ENCODE results near the gene PRDM2. TPM values are rescaled to one million over a fixed set of nuclear protein-coding genes. Genes with fewer than 3 reads are reported as not detected.

The PRDM2 gene
- total RNA-seq, 1 donor: 12.7 TPM

DNA sequence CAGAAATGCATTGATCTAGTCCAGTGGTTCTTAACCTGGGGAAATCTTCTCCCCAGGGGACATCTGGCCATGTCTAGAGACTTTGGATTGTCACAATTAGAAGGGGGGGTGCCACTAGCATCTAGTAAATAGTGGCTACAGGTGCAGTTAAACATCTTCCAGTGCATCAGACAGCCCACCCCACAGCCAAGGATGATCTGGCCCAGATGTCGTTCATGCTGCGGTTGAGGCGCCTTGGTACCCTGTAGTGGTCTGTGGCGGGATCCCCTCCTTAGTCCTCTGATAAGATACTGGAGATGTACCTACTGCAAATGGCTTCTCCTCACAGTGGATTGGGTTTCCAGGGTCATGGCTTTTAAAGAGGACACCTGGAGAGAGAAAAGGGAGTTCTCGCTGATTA lies 69.8 kb downstream of the PRDM2 start:
- H3K4me3 ChIP-seq (ENCODE audit: insufficient read depth, low read length): no peak overlapping the region
- TF ChIP-seq, protein P1, sequence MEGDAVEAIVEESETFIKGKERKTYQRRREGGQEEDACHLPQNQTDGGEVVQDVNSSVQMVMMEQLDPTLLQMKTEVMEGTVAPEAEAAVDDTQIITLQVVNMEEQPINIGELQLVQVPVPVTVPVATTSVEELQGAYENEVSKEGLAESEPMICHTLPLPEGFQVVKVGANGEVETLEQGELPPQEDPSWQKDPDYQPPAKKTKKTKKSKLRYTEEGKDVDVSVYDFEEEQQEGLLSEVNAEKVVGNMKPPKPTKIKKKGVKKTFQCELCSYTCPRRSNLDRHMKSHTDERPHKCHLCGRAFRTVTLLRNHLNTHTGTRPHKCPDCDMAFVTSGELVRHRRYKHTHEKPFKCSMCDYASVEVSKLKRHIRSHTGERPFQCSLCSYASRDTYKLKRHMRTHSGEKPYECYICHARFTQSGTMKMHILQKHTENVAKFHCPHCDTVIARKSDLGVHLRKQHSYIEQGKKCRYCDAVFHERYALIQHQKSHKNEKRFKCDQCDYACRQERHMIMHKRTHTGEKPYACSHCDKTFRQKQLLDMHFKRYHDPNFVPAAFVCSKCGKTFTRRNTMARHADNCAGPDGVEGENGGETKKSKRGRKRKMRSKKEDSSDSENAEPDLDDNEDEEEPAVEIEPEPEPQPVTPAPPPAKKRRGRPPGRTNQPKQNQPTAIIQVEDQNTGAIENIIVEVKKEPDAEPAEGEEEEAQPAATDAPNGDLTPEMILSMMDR (IDR thresholded peaks at IDR 0.05; ENCODE audit: extremely low read depth, low read depth, low read length): no peak
- peaks cover 90% of the 10 kb centered on the region for H3K79me2 ChIP-seq (ENCODE audit: insufficient read depth, low read length)
- H3K36me3 ChIP-seq (ENCODE audit: insufficient read depth, low read length): peaks cover 14% of the 10 kb centered on the region
- no peaks in the 10 kb centered on the region for H3K9me3 ChIP-seq (ENCODE audit: low read depth, low read length)
- H3K4me2 ChIP-seq (ENCODE audit: insufficient read depth, low read length): no peak overlapping the region
- peaks cover 57% of the 10 kb centered on the region for H4K20me1 ChIP-seq (ENCODE audit: insufficient read depth, low read length)
- H3K27me3 ChIP-seq (ENCODE audit: insufficient read depth, low read length): no peaks in the 10 kb centered on the region
- no peak overlapping the region for H2AFZ ChIP-seq (ENCODE audit: low read length)
- H3K4me1 ChIP-seq (ENCODE audit: insufficient read depth, low read length): peaks cover 28% of the 10 kb centered on the region
- no peak for DNase-seq (ENCODE audit: insufficient read length, low spot score, missing footprints)
- H3K27ac ChIP-seq (ENCODE audit: low read depth, low read length): no peak overlapping the region

DNA sequence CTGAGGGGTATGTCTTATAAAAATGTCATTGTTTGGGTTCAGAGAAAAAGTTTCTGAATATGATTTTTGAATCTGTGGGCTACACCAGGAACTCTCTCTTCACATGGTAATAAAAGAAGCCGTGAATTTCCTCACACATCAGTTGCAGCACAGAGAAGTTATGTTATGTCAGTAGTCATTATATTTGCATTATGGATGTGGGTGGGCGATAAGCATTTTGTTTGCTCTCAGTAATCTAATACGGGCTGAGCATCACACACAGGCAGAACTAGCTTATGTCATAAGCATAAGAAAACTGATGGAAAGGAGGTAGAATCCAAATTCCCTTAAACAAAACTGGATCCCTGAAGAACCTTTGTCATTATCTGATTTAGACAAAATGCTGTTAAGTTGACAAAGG lies 70.8 kb downstream of the PRDM2 start:
- Histone ChIP-seq H3K27me3 (ENCODE audit: insufficient read depth, low read length) (no peaks in the 10 kb centered on the region), H3K79me2 (ENCODE audit: insufficient read depth, low read length) (peaks cover 90% of the 10 kb centered on the region), H3K36me3 (ENCODE audit: insufficient read depth, low read length) (peaks cover 16% of the 10 kb centered on the region), H3K4me3 (ENCODE audit: insufficient read depth, low read length) (no peak overlapping the region), H4K20me1 (ENCODE audit: insufficient read depth, low read length) (peaks cover 56% of the 10 kb centered on the region), H3K4me1 (ENCODE audit: insufficient read depth, low read length) (peaks cover 34% of the 10 kb centered on the region), H3K27ac (ENCODE audit: low read depth, low read length) (no peak overlapping the region), H3K9me3 (ENCODE audit: low read depth, low read length) (no peaks in the 10 kb centered on the region), H2AFZ (ENCODE audit: low read length) (no peak overlapping the region), H3K4me2 (ENCODE audit: insufficient read depth, low read length) (no peak overlapping the region)
- DNase-seq (ENCODE audit: insufficient read length, low spot score, missing footprints): peak; percentile 59
- TF ChIP-seq, protein P1 (IDR thresholded peaks at IDR 0.05; ENCODE audit: extremely low read depth, low read depth, low read length): no peak

DNA sequence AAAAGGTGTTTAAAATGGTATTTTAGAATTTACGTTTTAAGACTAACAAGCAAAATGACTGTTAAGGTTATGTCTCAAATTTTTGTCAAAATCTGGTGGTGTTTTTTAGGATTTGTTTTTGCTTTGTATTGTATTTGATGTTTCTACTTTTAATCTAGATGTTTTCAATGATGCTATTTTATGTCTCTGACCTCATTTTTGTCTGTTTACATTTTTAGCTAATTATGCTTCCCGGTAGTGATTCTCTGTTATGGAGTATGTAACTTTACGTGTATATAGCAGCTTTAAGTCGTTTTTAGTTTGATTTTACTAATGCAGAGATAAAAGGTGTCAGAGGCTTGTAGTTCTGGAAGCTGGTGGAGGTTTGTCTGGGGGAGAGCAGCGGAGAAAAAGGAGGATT lies 71.8 kb downstream of the PRDM2 start:
- peaks cover 49% of the 10 kb centered on the region for H4K20me1 ChIP-seq (ENCODE audit: insufficient read depth, low read length)
- peaks cover 24% of the 10 kb centered on the region for H3K4me1 ChIP-seq (ENCODE audit: insufficient read depth, low read length)
- peaks cover 25% of the 10 kb centered on the region for H3K36me3 ChIP-seq (ENCODE audit: insufficient read depth, low read length)
- H3K9me3 ChIP-seq (ENCODE audit: low read depth, low read length): no peaks in the 10 kb centered on the region
- no peak overlapping the region for H3K4me2 ChIP-seq (ENCODE audit: insufficient read depth, low read length)
- H3K79me2 ChIP-seq (ENCODE audit: insufficient read depth, low read length): peaks cover 90% of the 10 kb centered on the region
- no peak for DNase-seq (ENCODE audit: insufficient read length, low spot score, missing footprints)
- TF ChIP-seq, protein P1 (IDR thresholded peaks at IDR 0.05; ENCODE audit: extremely low read depth, low read depth, low read length): no peak
- H3K27ac ChIP-seq (ENCODE audit: low read depth, low read length): no peak overlapping the region
- H3K27me3 ChIP-seq (ENCODE audit: insufficient read depth, low read length): no peaks in the 10 kb centered on the region
- H2AFZ ChIP-seq (ENCODE audit: low read length): no peak overlapping the region
- H3K4me3 ChIP-seq (ENCODE audit: insufficient read depth, low read length): no peak overlapping the region

DNA sequence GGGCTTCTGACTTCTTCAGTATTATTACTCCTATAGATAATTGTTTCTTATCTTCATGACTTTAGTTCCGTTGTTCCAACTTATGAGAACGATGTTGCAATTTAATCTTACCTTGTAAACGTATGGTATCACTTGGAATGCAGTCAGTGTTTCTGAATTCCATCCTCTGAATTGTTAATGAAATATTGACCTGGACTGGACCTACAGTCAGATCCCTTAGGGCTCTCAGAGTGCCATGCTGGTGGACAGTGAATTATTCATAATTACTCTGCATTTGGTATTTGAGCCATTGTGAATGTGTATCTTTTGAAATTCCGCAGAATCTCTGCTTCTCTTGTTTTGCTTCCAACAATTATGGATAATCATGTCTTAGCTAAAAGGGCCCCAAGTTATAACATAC lies 72.3 kb downstream of the PRDM2 start:
- DNase-seq (ENCODE audit: insufficient read length, low spot score, missing footprints): no peak
- peaks cover 25% of the 10 kb centered on the region for H3K36me3 ChIP-seq (ENCODE audit: insufficient read depth, low read length)
- H3K4me2 ChIP-seq (ENCODE audit: insufficient read depth, low read length): no peak overlapping the region

More for the DNA sequence above, 72.3 kb downstream of the PRDM2 start:
- TF ChIP-seq, protein P1 (IDR thresholded peaks at IDR 0.05; ENCODE audit: extremely low read depth, low read depth, low read length): no peak
- Histone ChIP-seq H3K27me3 (ENCODE audit: insufficient read depth, low read length) (no peaks in the 10 kb centered on the region), H3K79me2 (ENCODE audit: insufficient read depth, low read length) (peaks cover 95% of the 10 kb centered on the region), H3K9me3 (ENCODE audit: low read depth, low read length) (no peaks in the 10 kb centered on the region), H3K4me1 (ENCODE audit: insufficient read depth, low read length) (peaks cover 21% of the 10 kb centered on the region), H2AFZ (ENCODE audit: low read length) (no peak overlapping the region), H3K4me3 (ENCODE audit: insufficient read depth, low read length) (no peak overlapping the region), H3K27ac (ENCODE audit: low read depth, low read length) (no peak overlapping the region), H4K20me1 (ENCODE audit: insufficient read depth, low read length) (peaks cover 45% of the 10 kb centered on the region)

Measured in osteoblast (primary cell).